Measurements from ENCODE around the gene PIK3AP1.

- TF ChIP-seq CTCF (IDR thresholded peaks at IDR 0.05), result no peak
- TF ChIP-seq POLR2A (IDR thresholded peaks at IDR 0.05), result no peak
Observed at GRCh38 chr10:96570511-96570910, 149.8 kb downstream of the PIK3AP1 start.

All from right lobe of liver (tissue), 4 donors.